ENCODE data around the gene TPM4.
A peak's percentile ranks its signal among the peaks of the same experiment; 100 is the strongest.
"Not testable (repeated sequence)": the region's sequence is repeated elsewhere in the genome, so short reads cannot be mapped to it uniquely, and the experiment has no call there.

Gene TPM4

GRCh38 chr19:16076154-16076957, at the start of gene TPM4:
TSS of gene TPM4 (plus strand) at chr19:16076495. CDS start at chr19:16076566, 71 bp downstream.
- Histone ChIP-seq H3K4me2 (ENCODE audit: low read length) (peak within 1 kb of the TSS; percentile 97), H3K79me2 (ENCODE audit: control insufficient read depth, low read length) (peaks cover 59% of the 10 kb centered on the region), H3K27me3 (ENCODE audit: control insufficient read depth, low read length) (no peaks in the 10 kb centered on the region), H3K9me3 (ENCODE audit: control insufficient read depth, insufficient read depth, low read length) (no peaks in the 10 kb centered on the region), H3K9me2 (replicated peaks; ENCODE audit: control insufficient read depth, low read length) (no peaks in the 10 kb centered on the region), H3K4me1 (ENCODE audit: control insufficient read depth, low read length) (peaks cover 57% of the 10 kb centered on the region), H3K27ac (ENCODE audit: low read depth, low read length) (peak within 1 kb of the TSS; percentile 96), H3K4me3 (ENCODE audit: low read length) (peak within 1 kb of the TSS; percentile 95), H3K36me3 (ENCODE audit: control insufficient read depth, low read length) (peaks cover 39% of the 10 kb centered on the region), H3F3A (ENCODE audit: control insufficient read depth, insufficient read depth) (peaks cover 34% of the 10 kb centered on the region), H4K20me1 (ENCODE audit: control insufficient read depth, insufficient read depth, low read depth, low read length) (0 out of 2 replicates have a peak, but pooled peaks cover 9% of the 10 kb centered on the region)
- TF ChIP-seq EZH2phosphoT487 (IDR thresholded peaks at IDR 0.05; ENCODE audit: borderline replicate concordance, low read length) (no peak), CTCF (IDR thresholded peaks at IDR 0.05; ENCODE audit: low read depth, low read length, poor library complexity, severe bottlenecking) (no peak)

- Histone ChIP-seq H3K36me3 (ENCODE audit: control insufficient read depth, low read length) (no peaks in the 10 kb centered on the region), H3K9me3 (ENCODE audit: control insufficient read depth, insufficient read depth, low read length) (no peaks in the 10 kb centered on the region), H4K20me1 (ENCODE audit: control insufficient read depth, insufficient read depth, low read depth, low read length) (no peaks in the 10 kb centered on the region), H3K9me2 (replicated peaks; ENCODE audit: control insufficient read depth, low read length) (no peaks in the 10 kb centered on the region), H3K4me2 (ENCODE audit: low read length) (no peak overlapping the region), H3F3A (ENCODE audit: control insufficient read depth, insufficient read depth) (peaks cover 7% of the 10 kb centered on the region), H3K27ac (ENCODE audit: low read depth, low read length) (no peak overlapping the region), H3K27me3 (ENCODE audit: control insufficient read depth, low read length) (no peaks in the 10 kb centered on the region), H3K4me3 (ENCODE audit: low read length) (no peak overlapping the region), H3K79me2 (ENCODE audit: control insufficient read depth, low read length) (no peaks in the 10 kb centered on the region), H3K4me1 (ENCODE audit: control insufficient read depth, low read length) (peaks cover 8% of the 10 kb centered on the region)
- TF ChIP-seq CTCF (IDR thresholded peaks at IDR 0.05; ENCODE audit: low read depth, low read length, poor library complexity, severe bottlenecking) = no peak
- TF ChIP-seq EZH2phosphoT487 (IDR thresholded peaks at IDR 0.05; ENCODE audit: borderline replicate concordance, low read length) = no peak
These were observed 49.5 kb upstream of the TPM4 start for GRCh38 chr19:16026756-16027155.

GRCh38 chr19:16027528-16027927, 48.8 kb upstream of the TPM4 start:
- no peaks in the 10 kb centered on the region for H3K36me3 ChIP-seq (ENCODE audit: control insufficient read depth, low read length)
- H3K27ac ChIP-seq (ENCODE audit: low read depth, low read length) = no peak overlapping the region
- H3F3A ChIP-seq (ENCODE audit: control insufficient read depth, insufficient read depth) = peaks cover 7% of the 10 kb centered on the region
- peaks cover 8% of the 10 kb centered on the region for H3K4me1 ChIP-seq (ENCODE audit: control insufficient read depth, low read length)
- H3K4me3 ChIP-seq (ENCODE audit: low read length) = no peak overlapping the region
- H3K79me2 ChIP-seq (ENCODE audit: control insufficient read depth, low read length) = no peaks in the 10 kb centered on the region
- no peaks in the 10 kb centered on the region for H4K20me1 ChIP-seq (ENCODE audit: control insufficient read depth, insufficient read depth, low read depth, low read length)
- H3K9me3 ChIP-seq (ENCODE audit: control insufficient read depth, insufficient read depth, low read length) = no peaks in the 10 kb centered on the region
- no peak overlapping the region for H3K4me2 ChIP-seq (ENCODE audit: low read length)
- TF ChIP-seq CTCF (IDR thresholded peaks at IDR 0.05; ENCODE audit: low read depth, low read length, poor library complexity, severe bottlenecking) (no peak), EZH2phosphoT487 (IDR thresholded peaks at IDR 0.05; ENCODE audit: borderline replicate concordance, low read length) (no peak)
- H3K9me2 ChIP-seq (replicated peaks; ENCODE audit: control insufficient read depth, low read length) = no peaks in the 10 kb centered on the region
- no peaks in the 10 kb centered on the region for H3K27me3 ChIP-seq (ENCODE audit: control insufficient read depth, low read length)

GRCh38 chr19:16030155-16030554, 46.1 kb upstream of the TPM4 start:
- H3K9me3 ChIP-seq (ENCODE audit: control insufficient read depth, insufficient read depth, low read length); H3K27me3 ChIP-seq (ENCODE audit: control insufficient read depth, low read length); H4K20me1 ChIP-seq (ENCODE audit: control insufficient read depth, insufficient read depth, low read depth, low read length); H3K79me2 ChIP-seq (ENCODE audit: control insufficient read depth, low read length); H3K9me2 ChIP-seq (replicated peaks; ENCODE audit: control insufficient read depth, low read length); H3K4me1 ChIP-seq (ENCODE audit: control insufficient read depth, low read length); H3F3A ChIP-seq (ENCODE audit: control insufficient read depth, insufficient read depth); H3K4me3 ChIP-seq (ENCODE audit: low read length); H3K4me2 ChIP-seq (ENCODE audit: low read length); H3K27ac ChIP-seq (ENCODE audit: low read depth, low read length); H3K36me3 ChIP-seq (ENCODE audit: control insufficient read depth, low read length): not testable (repeated sequence)
